Keratinocyte (primary cell): ENCODE results near the gene STUB1. TPM values are rescaled to one million over a fixed set of nuclear protein-coding genes. Genes with fewer than 3 reads are reported as not detected.

ENCODE experiments used
- DNase-seq: peaks from one replicate; pipeline ENCODE4 v3.0.0-alpha.2; 2011; ENCODE audit warnings: low read depth, missing footprints, low spot score
- FAIRE-seq: peaks from 2 replicates; lab custom pipeline; 2011; peaks lifted over from hg19 to GRCh38; lab: Jason Lieb, UNC
- H2AFZ ChIP-seq: 2 replicates; pipeline ENCODE4 v1.6.0; 2012; ENCODE audit warnings: low read length, control low read depth, inconsistent platforms; ENCODE audit not compliant: control insufficient read depth
- H3K27ac ChIP-seq: 2 replicates; pipeline ENCODE4 v1.5.1; 2011; ENCODE audit warnings: low read length; ENCODE audit not compliant: control insufficient read depth, insufficient read depth
- H3K27me3 ChIP-seq: 3 replicates; pipeline ENCODE4 v1.6.0; 2011; ENCODE audit warnings: low read length; ENCODE audit not compliant: control insufficient read depth, insufficient read depth; ENCODE audit errors: extremely low read depth
- H3K36me3 ChIP-seq, 2 experiments: 2 replicates in 1 of 2; 3 replicates in 1 of 2; pipeline ENCODE4 v1.5.1; 2011; ENCODE audit warnings: low read length in 2 of 2, mild to moderate bottlenecking in 1 of 2; ENCODE audit not compliant: control insufficient read depth in 2 of 2, insufficient read depth in 2 of 2; ENCODE audit errors: extremely low read depth in 1 of 2
- H3K4me1 ChIP-seq: 3 replicates; pipeline ENCODE4 v1.5.1; 2011; ENCODE audit warnings: low read length; ENCODE audit not compliant: control insufficient read depth, insufficient read depth; ENCODE audit errors: extremely low read depth
- H3K4me2 ChIP-seq: 3 replicates; pipeline ENCODE4 v1.6.0; 2011; ENCODE audit warnings: low read depth, low read length; ENCODE audit not compliant: control insufficient read depth, insufficient read depth; ENCODE audit errors: extremely low read depth
- H3K4me3 ChIP-seq, 3 experiments: fragments of 200-600 bp in 1 of 3; sonication (generic) in 1 of 3; 2 replicates in 2 of 3; 3 replicates in 1 of 3; pipeline ENCODE4 v1.5.1; 2011 to 2016; ENCODE audit warnings: low read length in 3 of 3, mild to moderate bottlenecking in 3 of 3, control low read depth in 2 of 3, inconsistent platforms in 1 of 3, low read depth in 1 of 3, mixed read lengths in 1 of 3, mixed run types in 1 of 3, moderate library complexity in 1 of 3; ENCODE audit not compliant: control insufficient read depth in 2 of 3, insufficient read depth in 2 of 3; ENCODE audit errors: extremely low read depth in 1 of 3
- H3K79me2 ChIP-seq: 2 replicates; pipeline ENCODE4 v1.6.0; 2012; ENCODE audit warnings: low read length; ENCODE audit not compliant: control insufficient read depth, insufficient read depth
- H3K9ac ChIP-seq: 3 replicates; pipeline ENCODE4 v1.6.0; 2011; ENCODE audit warnings: low read length; ENCODE audit not compliant: control insufficient read depth, insufficient read depth; ENCODE audit errors: extremely low read depth
- H3K9me1 ChIP-seq: 3 replicates; pipeline ENCODE4 v1.6.0; 2011; ENCODE audit warnings: low read length; ENCODE audit not compliant: control insufficient read depth, insufficient read depth; ENCODE audit errors: extremely low read depth
- H3K9me3 ChIP-seq: 2 replicates; pipeline ENCODE4 v1.5.1; 2012; ENCODE audit warnings: low read depth, low read length; ENCODE audit not compliant: control insufficient read depth
- H4K20me1 ChIP-seq: 3 replicates; pipeline ENCODE4 v1.6.0; 2011; ENCODE audit warnings: low read length; ENCODE audit not compliant: control insufficient read depth, insufficient read depth; ENCODE audit errors: extremely low read depth
- EZH2 ChIP-seq: IDR thresholded peaks from one replicate; pipeline ENCODE4 v1.6.1; 2012; ENCODE audit warnings: inconsistent platforms, mild to moderate bottlenecking, low read length, moderate library complexity
- dilution Hi-C: fragments of 300-500 bp; cut with MboI; formaldehyde crosslinking; loops from one replicate; pipeline ENCODE4 v1.7.0; 2020; ENCODE audit warnings: low sequenced_read_pairs; ENCODE audit not compliant: extremely low pct_ligation_motif_present
- polyA plus RNA-seq, 5 experiments: library from polyadenylated mRNA; depleted of rRNA in 3 of 5; stranded (reverse) in 3 of 5; stranded (forward) in 1 of 5; unstranded in 1 of 5; fragments of >200 nt; gene quantifications; 1 replicate in 1 of 5; 2 replicates in 3 of 5; 3 replicates in 1 of 5; pipeline versions ENCODE4 v1.2.1 to v1.2.3, GENCODE V29; 2011 to 2012; ENCODE audit warnings: missing spikeins in 2 of 5, low read depth in 1 of 5, low replicate concordance in 1 of 5
- TF ChIP-seq, protein P1 (sequence below), 3 experiments: IDR thresholded peaks in 1 of 3; conservative IDR thresholded peaks in 1 of 3; optimal IDR thresholded peaks in 1 of 3; 2 replicates in 2 of 3; 3 replicates in 1 of 3; pipeline versions ENCODE3 to v1.5.1; 2011; ENCODE audit warnings: low read length in 3 of 3, mild to moderate bottlenecking in 3 of 3, moderate library complexity in 2 of 3, control low read depth in 1 of 3, inconsistent platforms in 1 of 3; ENCODE audit not compliant: insufficient read depth in 2 of 3; ENCODE audit errors: extremely low read depth in 1 of 3

The STUB1 gene
- polyA plus RNA-seq, 1 donor (not counting 4 experiments of a cell fraction or from before 2014, with no cell fraction given) = 124 TPM

GRCh38 chr16:684961-685696, 4.9 kb downstream of the STUB1 start:
- H3K36me3 ChIP-seq = peaks cover 12 to 37% of the 10 kb centered on the region in 2 experiments
- H3K4me1 ChIP-seq = peaks cover 33% of the 10 kb centered on the region
- H3K9ac ChIP-seq = no peak overlapping the region
- no peaks in the 10 kb centered on the region for H3K9me3 ChIP-seq
- H4K20me1 ChIP-seq = peaks cover 16% of the 10 kb centered on the region
- no peaks in the 10 kb centered on the region for H3K27me3 ChIP-seq
- no peaks in the 10 kb centered on the region for H3K9me1 ChIP-seq
- H3K4me2 ChIP-seq = peak overlapping the region; percentile 27
- TF ChIP-seq EZH2 = no peak
- TF ChIP-seq, protein P1, sequence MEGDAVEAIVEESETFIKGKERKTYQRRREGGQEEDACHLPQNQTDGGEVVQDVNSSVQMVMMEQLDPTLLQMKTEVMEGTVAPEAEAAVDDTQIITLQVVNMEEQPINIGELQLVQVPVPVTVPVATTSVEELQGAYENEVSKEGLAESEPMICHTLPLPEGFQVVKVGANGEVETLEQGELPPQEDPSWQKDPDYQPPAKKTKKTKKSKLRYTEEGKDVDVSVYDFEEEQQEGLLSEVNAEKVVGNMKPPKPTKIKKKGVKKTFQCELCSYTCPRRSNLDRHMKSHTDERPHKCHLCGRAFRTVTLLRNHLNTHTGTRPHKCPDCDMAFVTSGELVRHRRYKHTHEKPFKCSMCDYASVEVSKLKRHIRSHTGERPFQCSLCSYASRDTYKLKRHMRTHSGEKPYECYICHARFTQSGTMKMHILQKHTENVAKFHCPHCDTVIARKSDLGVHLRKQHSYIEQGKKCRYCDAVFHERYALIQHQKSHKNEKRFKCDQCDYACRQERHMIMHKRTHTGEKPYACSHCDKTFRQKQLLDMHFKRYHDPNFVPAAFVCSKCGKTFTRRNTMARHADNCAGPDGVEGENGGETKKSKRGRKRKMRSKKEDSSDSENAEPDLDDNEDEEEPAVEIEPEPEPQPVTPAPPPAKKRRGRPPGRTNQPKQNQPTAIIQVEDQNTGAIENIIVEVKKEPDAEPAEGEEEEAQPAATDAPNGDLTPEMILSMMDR (optimal IDR thresholded peaks at IDR 0.05 in 1 of 3, IDR thresholded peaks at IDR 0.05 in 1 of 3, conservative IDR thresholded peaks at IDR 0.05 in 1 of 3; ENCODE audit: extremely low read depth in 1 of 3, insufficient read depth in 2 of 3, low read length in 3 of 3) = no peak
- DNase-seq = no peak
- no peak overlapping the region for H2AFZ ChIP-seq
- dilution Hi-C loops = no loop called here
- FAIRE-seq = no peak
- no peak overlapping the region for H3K27ac ChIP-seq
- peaks cover 41% of the 10 kb centered on the region for H3K79me2 ChIP-seq
- H3K4me3 ChIP-seq = peak overlapping the region in 1 of 3 experiments; percentile 60

DNA sequence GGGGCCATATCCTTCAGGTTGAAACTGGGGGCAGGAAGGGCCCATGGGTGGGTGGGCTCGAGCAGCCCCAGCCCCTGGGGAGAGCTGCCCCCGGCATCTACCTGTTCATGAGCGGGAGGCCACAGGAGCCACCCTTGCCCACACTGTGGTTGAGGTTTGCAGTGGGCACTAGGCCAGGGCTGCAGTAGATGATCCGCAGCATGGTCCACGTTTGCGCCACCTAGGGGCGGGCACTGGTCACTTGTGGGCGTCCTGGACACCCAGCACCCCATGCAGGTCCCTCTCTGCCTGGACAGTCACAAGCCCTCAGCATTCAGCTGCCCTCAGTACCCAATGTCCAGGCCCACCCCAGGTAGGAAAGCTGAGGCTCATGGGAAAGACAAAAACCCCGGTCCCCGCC, 5.8 kb downstream of the STUB1 start:
- FAIRE-seq = no peak
- dilution Hi-C loops = no loop called here
- no peak overlapping the region for H3K27ac ChIP-seq
- H3K27me3 ChIP-seq = peaks cover 2% of the 10 kb centered on the region
- H3K4me2 ChIP-seq = no peak overlapping the region
- H3K9me3 ChIP-seq = no peaks in the 10 kb centered on the region
- TF ChIP-seq, protein P1 (optimal IDR thresholded peaks at IDR 0.05 in 1 of 3, IDR thresholded peaks at IDR 0.05 in 1 of 3, conservative IDR thresholded peaks at IDR 0.05 in 1 of 3; ENCODE audit: extremely low read depth in 1 of 3, insufficient read depth in 2 of 3, low read length in 3 of 3) = peak; percentile 36 to 79 (median 72)
- TF ChIP-seq EZH2 = no peak
- no peak overlapping the region for H3K4me3 ChIP-seq
- H3K36me3 ChIP-seq = peaks cover 12 to 37% of the 10 kb centered on the region in 2 experiments
- no peak overlapping the region for H3K9ac ChIP-seq
- H3K4me1 ChIP-seq = peaks cover 33% of the 10 kb centered on the region
- H4K20me1 ChIP-seq = peaks cover 15% of the 10 kb centered on the region
- no peak overlapping the region for H2AFZ ChIP-seq
- no peak for DNase-seq
- peaks cover 39% of the 10 kb centered on the region for H3K79me2 ChIP-seq
- H3K9me1 ChIP-seq = no peaks in the 10 kb centered on the region
